GM18502 (cell line): ENCODE data around the gene TRAP1.

Source experiments
- ATAC-seq: cut with Tn5 transposase; IDR thresholded peaks from one replicate; pipeline ENCODE4 v1.9.1; 2021; ENCODE audit warnings: mild to moderate bottlenecking; ENCODE audit not compliant: unreplicated experiment, poor library complexity

Gene TRAP1

DNA sequence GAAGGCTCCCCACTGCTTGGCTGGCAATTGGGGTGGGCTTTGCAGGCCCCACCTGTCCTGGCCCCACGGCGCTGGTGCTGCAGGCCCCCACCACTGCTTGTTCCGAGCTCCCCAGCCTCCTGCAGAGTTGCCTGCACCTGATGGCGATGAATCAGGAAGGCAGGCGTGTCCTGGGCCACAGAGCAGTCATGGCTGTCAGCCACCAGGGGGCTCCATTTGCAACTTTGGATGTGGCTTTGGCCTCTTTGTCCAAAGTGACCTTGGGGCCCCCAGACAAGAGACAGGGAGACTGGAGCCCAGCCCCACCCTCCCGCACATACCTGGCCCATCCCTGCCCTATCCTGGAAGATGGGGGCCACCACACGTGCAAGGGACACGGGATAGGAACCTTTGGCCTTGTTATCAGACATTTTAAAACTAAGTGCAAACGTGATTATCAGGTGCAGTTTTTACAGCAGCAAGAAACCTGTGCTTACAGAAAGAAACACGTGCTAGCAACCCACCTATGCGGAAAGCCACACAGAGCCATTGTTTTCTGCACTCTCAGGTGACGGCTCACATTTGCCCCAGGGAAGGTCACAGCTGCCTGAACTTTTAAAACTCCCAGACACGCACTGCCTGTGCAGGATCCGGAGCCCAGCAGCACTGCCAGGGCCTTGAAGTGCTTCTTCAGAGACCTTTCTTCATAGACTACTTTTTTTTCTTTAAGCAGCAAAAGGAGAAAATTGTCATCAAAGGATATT lies 62.9 kb downstream of the TRAP1 start, which contains the start of gene DNASE1:
DNASE1 (plus strand) TSS at position 443 of the 743 bp plus-strand sequence. CDS start 683 bp downstream, outside the sequence.
- ATAC-seq, result no peak

DNA sequence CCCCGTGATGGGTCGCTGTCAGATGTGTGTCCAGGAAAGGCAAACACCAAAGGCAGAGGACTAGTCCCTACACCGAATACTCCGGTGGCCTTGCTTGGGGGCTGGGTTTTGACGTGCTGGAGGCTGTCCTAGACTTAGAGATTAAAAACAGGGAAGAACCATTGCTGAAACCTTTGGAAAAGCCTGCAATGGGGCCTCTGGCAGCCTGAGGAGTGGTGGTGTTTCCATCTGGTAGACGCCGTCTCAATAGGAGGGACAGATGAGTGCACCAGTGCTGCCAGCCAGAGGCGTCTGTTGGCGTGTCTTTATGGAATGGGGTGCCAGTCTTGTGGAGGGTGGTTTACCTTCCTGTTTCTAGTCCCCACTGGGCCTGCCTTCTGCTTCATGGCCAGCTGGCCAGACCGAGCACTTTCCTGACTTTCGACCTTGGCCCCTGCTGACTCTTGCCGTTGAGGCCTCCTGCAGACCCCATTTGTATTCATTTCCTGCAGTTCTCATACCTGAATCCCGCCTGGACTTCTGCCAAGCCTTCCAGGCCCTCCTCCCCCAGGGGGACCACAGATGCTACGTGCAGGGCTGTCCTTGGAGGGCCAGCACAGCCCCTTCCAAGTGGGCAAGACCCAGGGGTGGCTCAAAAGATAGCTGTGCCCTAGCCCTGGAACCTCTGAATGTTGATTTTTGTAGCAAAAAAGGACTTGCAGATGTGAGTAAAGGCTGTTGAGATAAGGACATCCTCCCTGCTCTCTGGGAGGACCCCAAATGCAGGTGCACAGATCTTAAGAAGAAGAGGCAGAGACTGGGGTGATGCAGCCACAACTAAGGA lies 64.7 kb downstream of the TRAP1 start:
- ATAC-seq, result no peak

DNA sequence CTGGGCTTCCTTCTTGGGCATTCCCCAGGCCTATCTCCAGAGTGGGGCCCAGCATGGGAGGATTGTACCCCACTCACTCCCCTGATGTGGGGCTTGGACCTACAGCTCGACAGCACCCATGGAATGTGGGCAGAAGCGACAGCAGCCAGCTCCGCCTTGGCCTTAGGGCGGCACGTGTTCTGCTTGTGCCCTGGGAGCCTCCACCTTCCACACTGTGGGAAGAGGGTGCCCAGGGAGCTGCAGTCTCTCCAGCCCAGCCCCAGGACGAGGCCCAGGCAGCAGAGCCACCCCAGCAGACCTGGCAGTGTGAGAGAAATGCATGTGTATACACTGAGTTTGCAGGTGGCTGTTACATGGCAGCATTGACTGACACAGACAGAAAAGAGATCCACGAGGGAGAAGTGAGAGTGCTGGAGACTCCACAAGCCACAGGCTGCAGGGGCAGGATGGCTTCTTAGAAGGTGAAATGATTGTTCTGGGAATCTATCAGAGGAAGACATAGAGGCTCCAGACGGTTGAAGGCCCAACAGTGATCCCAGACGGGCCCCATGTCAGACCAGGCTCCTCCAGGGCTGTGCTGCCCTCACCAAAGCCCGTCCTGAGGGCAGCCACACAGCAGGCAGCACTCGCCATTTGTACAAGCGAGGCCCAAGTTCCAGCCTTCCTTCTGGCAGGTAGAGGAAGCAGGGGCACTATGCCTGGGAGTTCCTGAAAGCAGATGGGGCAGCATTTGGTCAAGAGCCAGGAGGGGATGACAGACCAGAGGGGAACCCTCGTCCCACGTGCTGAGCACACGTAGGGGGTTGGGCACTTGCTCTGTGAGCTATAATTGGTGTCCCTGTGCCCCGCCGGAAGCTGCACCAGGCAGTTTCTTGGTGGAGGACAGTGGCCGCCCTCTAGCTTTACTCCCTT lies 65.6 kb downstream of the TRAP1 start:
- no peak for ATAC-seq

DNA sequence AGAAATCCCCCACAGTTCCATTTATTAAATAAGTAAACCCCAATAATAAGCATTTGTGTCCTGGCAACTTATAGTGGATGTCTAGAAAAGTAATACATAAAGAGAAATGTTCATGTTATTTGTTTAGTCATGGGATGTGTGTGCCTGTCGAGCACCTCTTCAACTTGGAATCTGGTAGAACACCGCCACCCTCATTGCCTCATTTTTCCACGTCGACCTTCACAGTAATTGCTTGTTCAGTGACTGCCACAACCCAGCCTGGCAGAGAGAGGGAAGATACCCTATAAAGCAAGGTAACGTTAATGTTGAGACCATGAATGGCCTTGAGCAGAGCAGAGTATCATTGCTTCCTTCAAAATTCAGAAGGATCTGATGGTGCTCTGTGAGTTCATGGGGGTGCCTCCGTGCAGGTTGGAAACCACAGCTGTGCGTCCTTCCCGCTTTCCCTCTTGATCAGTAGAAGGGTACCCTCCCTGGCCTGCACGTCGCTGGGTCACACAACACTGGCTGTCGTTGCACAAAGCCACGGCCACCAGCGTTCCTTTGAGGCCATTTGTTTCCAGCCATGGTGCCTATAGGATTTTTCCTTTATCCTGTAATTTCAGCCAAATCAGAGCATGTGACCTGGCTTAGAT lies 66.6 kb downstream of the TRAP1 start:
- no peak for ATAC-seq

DNA sequence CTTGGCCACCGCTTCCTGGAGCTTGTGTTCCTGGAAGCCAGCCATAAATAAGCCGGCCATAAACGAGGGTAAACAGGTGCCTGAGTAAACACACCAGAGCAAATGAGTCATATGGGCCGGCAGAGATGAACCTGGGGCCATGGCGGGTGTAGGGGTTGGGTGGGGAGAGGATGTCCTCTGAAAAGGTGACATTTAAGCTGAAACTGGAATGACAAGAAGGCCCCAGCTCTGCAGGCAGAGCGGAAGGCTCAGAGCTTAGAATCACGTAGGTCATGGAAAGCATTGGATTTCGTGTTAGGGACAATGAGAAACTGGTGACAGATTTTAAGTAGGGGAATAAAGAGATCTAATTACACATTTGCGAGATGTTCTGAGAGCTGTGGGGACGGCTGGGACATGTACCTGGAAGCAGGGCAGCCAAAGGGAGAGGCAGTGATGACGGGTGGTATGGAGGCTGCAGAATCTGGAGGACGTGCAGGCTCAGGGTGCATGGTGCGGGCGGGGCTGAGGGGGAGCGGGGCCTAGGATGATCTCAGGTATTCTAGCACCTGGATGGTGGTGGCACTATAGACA lies 70.9 kb downstream of the TRAP1 start:
- ATAC-seq, result no peak

DNA sequence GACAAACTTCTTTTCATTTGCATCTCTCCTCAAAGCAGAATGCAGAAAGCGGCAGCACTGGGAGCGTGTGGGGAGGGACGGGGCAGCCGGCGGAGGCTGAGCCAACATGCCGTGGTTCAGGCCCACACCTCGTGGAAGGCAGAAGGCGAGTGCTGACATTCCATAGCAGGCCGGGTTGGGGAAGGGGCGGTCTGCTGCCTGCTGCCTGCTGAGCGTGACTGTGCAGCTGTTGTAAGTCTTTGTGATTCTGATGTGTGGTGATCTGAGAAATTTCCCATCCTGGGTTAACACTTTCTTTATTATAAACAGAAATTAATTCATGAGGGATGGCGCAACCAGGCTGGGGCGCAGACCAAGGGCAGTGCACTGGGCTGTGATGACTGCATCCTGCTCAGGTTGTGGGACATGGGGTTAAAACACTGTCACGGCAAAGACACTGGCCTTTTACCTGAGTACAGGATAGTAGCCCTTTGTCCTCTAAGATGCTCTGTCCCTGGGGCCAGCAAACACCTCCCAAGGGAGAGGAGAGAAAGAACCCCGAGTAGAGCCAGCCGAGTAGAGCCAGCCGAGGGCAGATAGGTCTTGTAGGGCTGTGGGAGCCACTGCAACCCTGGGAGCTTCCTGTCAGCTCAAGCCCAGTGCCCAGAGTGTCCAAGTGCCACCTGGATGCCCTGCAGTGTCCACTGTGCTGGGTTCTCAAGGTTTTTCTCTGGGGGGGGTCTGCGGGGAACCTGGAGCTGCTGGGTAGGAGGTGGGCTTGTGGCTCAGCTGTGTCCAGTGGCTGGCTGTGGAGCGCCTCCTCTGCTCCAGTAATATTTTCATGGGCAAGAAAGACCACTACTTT lies 71.6 kb downstream of the TRAP1 start:
- no peak for ATAC-seq

DNA sequence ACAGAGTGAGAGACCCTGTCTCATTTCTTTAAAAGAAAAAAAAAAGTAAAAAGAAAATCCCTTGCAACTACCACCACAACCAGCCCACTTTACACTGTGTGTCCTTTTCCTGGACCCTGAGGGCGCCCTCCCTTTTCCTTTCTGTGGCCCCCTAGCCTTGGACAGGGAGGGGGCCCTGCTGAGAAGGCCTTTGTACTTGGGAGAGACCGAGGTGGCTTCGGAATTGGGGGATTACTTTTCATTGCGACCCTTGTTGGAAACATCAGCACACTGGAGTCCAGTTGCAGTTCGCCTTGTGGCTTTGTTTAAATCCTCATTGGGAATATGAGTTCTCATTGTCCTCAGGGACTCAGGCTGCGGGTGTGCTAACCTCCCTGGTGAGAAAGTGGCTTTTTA lies 72.2 kb downstream of the TRAP1 start:
- no peak for ATAC-seq

DNA sequence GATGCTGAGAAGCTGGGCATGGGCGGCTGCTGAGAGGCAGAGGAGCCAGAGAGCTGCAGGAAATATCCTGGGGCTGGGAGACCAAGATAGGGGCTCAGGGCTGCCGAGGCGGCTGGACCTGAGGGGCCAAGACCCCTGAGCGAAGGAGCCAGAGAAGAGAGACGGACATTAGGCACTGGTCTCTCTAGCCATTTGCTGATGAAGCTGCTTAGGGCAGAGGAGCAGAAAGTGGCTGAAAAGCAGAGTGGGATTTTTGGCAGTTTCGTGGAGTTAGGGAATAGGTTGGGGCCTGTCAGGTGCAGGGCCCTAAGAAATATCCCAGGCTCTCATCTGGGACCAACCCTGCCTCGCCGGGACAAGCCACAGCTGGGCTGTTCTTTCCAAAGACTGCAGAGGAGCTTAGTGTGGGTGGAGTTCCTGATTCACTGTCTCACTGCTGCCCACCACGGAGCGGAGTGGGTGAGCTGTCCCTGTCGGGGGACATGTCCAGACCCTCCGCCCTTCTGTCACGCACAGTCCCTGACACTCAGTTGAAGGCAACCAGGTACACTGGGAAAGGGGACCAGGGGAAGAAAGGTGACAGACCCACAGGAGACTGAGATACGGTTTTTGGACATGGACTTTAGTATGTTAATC lies 74.1 kb downstream of the TRAP1 start:
- ATAC-seq, result no peak

DNA sequence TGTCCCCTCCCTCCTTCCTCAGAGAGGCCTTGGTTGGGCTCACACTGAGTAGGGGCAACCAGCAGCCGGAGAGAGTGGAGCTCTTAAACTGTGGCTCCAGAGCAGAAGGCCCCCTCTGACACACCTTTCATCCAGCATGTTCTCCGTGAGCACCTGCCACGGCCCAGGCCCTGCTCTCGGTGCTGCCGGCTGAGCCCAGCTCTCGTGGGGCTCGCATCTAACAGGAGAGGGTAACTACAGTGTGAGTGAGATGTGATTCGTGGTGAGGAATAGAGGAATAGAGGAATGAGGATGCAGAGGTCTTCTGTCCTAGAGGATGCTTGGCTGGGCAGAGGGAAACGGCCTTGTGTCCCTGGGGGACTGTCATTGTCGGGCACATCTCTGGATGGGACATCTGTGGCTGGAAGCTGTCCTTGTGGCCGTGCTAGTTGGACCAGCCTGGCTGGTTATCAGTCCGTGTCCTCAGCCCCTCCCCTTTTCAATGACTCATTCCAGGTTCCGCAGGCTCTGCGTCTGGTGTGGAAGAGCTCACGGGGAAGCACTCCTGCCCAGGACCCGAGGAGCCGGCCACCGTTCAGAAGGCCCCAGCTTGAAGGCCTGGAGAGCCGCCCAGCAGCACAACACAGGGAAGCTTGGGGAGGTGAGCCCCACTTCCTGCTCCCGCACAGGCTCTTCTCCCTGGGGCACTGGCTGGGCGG lies 74.8 kb downstream of the TRAP1 start:
- ATAC-seq, result no peak

DNA sequence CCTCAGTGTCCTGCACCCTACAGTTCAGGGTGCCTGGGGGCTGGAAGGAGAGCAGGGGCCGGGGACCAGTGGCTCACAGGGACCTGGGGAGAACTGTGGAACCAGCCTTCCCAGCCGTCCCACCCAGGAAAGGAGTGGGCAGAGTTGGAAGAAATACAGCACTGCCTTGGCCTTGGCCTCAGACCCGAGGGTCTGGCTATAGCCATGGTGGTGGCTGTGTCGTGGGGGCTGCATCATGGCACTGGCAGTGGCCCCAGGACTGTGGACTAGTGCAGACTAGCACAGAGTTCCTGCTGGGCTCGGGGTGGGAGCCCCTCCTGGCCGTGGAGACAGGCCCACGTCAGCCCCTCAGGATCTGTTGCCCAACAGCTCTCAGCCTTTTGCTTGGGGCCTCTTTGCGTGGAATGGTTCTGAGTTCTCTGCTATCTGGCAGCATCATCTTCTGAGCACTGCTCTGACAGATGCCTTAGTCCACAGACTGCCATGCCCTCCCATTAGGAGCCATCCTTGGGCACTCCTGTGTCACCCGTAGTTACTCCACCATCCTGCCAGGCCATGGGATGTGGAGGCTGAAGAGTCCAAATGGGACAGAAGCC lies 75.4 kb downstream of the TRAP1 start:
- no peak for ATAC-seq

DNA sequence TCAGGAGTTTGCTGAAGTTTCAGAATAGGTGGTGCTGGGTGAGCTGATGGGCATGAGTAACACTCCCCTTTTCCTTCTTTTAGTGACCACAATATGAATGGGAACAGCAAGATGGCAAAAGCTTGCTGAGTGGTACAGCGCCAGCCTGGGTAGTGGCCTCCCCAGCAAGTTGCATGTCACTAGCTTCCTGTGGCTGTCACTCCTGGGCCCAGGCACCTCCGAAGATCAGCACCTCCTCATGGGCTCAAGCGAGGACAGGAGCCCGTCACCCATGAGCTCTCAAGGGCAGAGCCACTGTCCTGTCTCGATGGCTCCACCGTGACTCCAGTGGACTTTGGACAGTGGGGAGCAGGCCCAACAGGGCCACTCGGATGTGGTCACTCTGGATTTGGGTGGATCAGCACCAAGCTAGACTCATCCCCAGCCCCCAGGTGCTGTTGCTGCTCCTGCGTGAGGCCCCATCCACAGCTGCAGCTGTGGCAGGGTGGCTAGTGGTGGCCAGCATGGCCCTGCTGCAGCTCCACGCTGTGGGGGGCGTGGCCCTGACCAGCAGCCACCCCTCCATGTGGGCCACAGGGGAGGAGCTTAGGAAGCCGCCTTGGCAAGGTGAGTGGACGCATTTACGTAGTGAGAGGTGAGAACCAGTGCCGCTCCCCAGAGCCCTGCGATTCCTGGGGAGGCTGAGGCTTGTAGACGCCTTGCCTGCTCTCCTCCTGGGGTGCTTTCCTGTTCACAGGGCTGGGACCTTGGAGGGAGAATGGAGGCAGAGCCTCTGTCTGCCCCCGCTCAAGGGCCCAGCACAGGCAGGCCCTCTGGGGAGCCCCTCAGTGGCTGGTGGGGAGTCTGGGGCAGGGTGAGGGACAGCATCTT lies 76.5 kb downstream of the TRAP1 start:
- ATAC-seq, result no peak

DNA sequence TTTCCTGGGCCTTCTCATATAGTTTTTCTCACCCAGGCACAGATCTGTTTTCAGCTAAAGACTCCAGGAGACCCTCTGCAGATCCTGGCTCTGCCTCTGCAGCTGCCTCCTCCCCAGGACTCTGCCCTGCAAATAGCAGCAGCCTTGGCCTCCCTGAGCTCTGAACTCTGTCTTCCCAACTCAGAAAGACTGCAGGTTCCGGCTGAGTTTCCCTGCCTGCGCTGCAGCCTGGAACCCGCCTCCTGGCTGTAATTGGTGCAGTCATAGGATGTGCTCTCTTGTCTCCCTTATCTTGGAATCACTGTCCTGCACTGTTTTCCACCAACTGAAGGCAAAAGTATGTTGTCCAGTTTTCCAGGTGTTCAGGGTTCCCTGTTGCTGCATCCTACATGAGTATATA lies 77.1 kb downstream of the TRAP1 start:
- ATAC-seq, result no peak

DNA sequence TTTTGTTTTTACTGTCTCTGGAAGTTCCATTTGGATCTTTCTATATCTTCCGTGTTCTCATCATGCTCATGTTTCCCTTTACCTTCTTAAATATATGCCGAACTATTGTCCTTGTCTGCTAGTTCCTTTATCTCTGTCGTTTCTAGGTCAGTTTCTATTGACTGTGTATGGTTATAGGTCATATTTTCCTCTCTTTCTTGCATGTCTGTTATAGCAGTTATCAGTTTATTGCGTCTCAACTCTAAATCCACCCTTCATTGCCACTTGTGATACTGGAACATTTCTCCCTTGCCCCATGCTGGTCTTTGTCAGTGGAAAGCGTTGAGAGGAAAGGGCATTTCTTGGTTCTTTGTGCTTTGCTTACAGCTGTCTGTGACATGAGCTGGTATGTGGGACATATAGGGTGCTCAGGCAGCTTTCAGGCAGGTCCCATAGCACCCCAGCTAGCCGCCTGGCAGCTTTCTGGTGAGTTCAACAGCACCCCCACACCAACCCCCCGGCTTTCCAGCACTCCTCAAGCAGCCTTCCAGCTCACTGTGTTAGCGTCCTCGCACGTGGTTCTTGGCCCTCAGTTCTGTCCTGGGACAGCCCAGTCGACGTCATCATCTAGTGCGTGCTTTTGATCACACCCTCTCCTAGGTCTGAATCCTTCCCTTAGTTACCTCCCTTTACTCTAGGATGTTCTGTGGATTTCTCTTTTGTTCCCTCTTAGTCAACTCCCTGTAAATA lies 78.2 kb downstream of the TRAP1 start:
- no peak for ATAC-seq

DNA sequence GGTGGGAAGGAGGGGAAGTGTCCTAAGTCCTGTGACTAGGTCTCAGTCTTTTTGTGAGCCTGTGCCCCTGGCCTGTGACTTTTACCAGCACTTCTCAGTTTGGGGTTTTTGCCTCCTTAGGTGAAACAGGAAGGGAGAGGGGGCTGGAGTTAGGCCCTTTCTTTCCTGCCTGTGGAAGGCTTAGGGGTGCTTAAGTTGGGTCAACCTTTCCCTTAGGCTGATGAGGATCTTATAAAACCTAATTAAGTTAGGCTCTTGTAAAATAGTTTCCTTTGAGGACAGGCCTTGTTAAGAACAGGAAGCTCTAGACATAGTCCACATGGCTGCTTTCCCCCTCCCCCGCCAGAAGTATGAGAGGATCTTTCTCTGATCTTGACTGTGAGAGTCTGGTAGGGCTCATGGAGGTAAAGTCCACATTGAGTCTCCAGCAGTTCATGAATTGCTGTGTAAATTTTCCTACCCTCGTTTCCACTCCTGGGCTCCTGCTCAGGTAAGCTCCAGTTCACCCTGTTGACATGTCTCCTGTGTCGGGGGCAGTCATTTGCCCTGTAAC lies 79.9 kb downstream of the TRAP1 start:
- ATAC-seq, result no peak

DNA sequence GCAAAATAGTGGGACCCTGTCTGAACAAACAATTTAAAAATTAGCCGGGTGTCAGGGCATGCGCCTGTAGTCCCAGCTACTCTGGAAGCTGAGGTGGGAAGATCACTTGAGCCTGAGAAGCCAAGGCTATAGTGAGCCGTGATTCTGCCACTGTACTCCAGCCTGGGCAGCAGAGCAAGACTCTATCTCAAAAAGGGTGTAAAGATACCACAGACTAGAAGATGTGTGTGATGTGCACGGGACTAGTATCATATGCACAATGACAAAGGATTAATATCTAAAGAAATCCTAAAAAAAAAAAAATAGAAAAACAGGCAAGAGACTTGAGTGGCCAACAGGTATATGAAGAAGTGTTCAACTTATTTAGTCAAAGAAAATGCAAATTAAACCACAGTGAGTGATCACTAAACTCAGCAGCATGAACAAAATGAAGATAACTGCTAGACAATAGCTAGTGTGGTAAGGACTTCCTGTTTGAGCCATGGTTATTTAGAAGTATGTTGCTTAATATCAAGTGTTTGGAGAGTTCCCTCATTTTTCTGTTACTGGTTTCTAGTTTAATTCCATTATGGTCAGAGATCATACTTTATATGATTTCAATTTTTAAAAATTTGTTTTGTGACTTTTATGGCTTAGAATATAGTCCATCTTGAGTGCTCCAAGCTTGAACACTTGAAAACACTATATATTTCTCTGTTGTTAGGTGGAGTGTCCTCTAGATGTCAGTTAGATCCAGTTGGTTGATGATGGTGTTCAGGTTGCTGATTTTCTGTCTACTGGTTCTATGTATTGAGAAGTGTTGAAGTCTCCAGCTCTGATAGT lies 91.2 kb downstream of the TRAP1 start:
- ATAC-seq, result no peak
